ES-I3 (cell line): ENCODE measurements around the gene HUNK.
"Not testable (repeated sequence)": the region's sequence is repeated elsewhere in the genome, so short reads cannot be mapped to it uniquely, and the experiment has no call there.

Source experiments
- H3K36me3 ChIP-seq: 2 replicates; pipeline ENCODE4 v1.6.1; 2013; ENCODE audit warnings: mild to moderate bottlenecking, low read length, control low read depth, moderate library complexity; ENCODE audit not compliant: insufficient read depth
- H3K4me1 ChIP-seq: 2 replicates; pipeline ENCODE4 v1.6.1; 2013; ENCODE audit warnings: mild to moderate bottlenecking, control low read depth, low read length; ENCODE audit not compliant: insufficient read depth
- H3K9ac ChIP-seq: 2 replicates; pipeline ENCODE4 v1.6.1; 2013; ENCODE audit warnings: low read depth, mild to moderate bottlenecking, low read length, moderate library complexity
- H3K9me3 ChIP-seq: 2 replicates; pipeline ENCODE4 v1.6.1; 2013; ENCODE audit warnings: mild to moderate bottlenecking, low read length, moderate library complexity; ENCODE audit not compliant: control insufficient read depth, insufficient read depth

The HUNK gene

GRCh38 chr21:32009263-32009662 lies 136.4 kb downstream of the HUNK start:
- Histone ChIP-seq H3K9ac (no peak overlapping the region), H3K9me3 (peaks cover 2% of the 10 kb centered on the region; the same call in 1 of the 2 replicates), H3K4me1 (no peaks in the 10 kb centered on the region), H3K36me3 (no peaks in the 10 kb centered on the region)

- Histone ChIP-seq H3K4me1 (no peaks in the 10 kb centered on the region), H3K36me3 (no peaks in the 10 kb centered on the region), H3K9me3 (peaks cover 2% of the 10 kb centered on the region; the same call in 1 of the 2 replicates), H3K9ac (no peak overlapping the region)
Measured at GRCh38 chr21:32015461-32016139, 142.8 kb downstream of the HUNK start.

DNA sequence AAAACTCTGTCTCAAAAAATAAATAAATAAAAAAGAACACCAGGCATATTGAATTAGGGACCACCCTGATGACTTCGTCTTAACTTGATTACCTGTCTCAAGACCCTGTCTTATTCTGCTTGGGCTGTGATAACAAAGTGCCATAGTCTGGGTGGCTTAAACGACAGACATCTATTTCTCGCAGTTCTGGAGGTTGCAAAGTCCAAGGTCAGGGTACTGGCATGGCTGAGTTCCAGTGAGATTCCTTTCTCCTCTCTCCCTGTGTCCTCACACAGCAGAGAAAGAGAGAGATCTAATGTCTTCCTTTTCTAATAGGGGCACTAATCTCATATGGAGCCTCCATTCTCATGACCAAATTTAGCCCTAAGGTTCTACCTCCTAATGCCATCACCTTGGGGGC lies 145.6 kb downstream of the HUNK start:
- Histone ChIP-seq H3K9ac (no peak overlapping the region), H3K9me3 (no peaks in the 10 kb centered on the region), H3K4me1 (no peaks in the 10 kb centered on the region), H3K36me3 (no peaks in the 10 kb centered on the region)

GRCh38 chr21:32020564-32020963 lies 147.7 kb downstream of the HUNK start:
- H3K4me1 ChIP-seq: no peaks in the 10 kb centered on the region
- no peaks in the 10 kb centered on the region for H3K9me3 ChIP-seq
- H3K36me3 ChIP-seq: no peaks in the 10 kb centered on the region

GRCh38 chr21:32021319-32021994 lies 148.6 kb downstream of the HUNK start:
- no peaks in the 10 kb centered on the region for H3K36me3 ChIP-seq
- H3K9me3 ChIP-seq: no peaks in the 10 kb centered on the region
- H3K9ac ChIP-seq: no peak overlapping the region

More at GRCh38 chr21:32020564-32020963, 147.7 kb downstream of the HUNK start:
- no peak overlapping the region for H3K9ac ChIP-seq

GRCh38 chr21:32022146-32022545 lies 149.3 kb downstream of the HUNK start:
- Histone ChIP-seq H3K4me1 (no peaks in the 10 kb centered on the region), H3K9me3 (no peaks in the 10 kb centered on the region), H3K36me3 (no peaks in the 10 kb centered on the region), H3K9ac (no peak overlapping the region)

More at GRCh38 chr21:32021319-32021994, 148.6 kb downstream of the HUNK start:
- no peaks in the 10 kb centered on the region for H3K4me1 ChIP-seq

DNA sequence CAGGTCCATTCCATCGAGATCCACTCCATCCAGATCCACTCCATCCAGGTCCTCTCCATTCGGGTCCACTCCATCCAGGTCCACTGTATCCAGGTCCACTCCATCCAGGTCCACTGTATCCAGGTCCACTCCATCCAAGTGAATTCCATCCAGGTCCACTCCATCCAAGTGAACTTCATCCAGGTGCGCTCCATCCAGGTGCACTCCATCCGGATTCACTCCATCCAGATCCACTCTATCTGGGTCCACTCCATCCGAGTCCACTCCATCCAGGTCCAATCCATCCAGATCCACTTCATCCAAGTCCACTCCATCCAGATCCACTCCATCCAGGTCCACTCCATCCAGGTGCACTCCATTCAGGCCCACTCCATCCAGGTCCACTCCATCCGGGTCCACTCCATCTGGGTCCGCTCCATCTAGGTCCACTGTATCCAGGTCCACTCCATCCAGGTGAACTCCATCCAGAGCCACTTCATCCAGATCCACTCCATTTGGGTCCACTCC lies 157.4 kb downstream of the HUNK start:
- H3K9ac ChIP-seq: no peak overlapping the region
- H3K9me3 ChIP-seq: no peaks in the 10 kb centered on the region
- no peaks in the 10 kb centered on the region for H3K36me3 ChIP-seq
- H3K4me1 ChIP-seq: no peaks in the 10 kb centered on the region

- no peak overlapping the region for H3K9ac ChIP-seq
- H3K4me1 ChIP-seq: no peaks in the 10 kb centered on the region
- H3K36me3 ChIP-seq: no peaks in the 10 kb centered on the region
- no peaks in the 10 kb centered on the region for H3K9me3 ChIP-seq
Measured at GRCh38 chr21:32034850-32035249, 162.0 kb downstream of the HUNK start.

DNA sequence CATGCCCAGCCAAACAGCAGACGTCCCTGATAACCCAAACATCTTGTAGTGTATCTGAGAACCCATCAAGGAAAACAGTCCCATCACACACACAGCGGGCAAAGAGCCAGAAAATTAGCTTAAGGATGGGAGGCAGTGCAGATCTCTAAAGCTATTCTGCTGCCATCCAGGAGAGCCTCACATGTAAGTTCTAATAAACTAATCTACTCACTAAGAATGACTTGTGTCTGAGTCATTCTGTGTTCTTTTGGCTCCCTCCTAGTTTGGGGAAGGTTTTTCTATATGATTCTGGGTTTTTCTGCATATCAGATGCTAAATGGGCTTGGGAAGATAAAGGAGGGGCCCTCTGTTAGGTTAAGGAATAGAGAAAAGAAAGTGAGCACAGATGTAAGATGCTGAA lies 162.8 kb downstream of the HUNK start:
- no peaks in the 10 kb centered on the region for H3K9me3 ChIP-seq
- no peaks in the 10 kb centered on the region for H3K36me3 ChIP-seq
- no peaks in the 10 kb centered on the region for H3K4me1 ChIP-seq
- no peak overlapping the region for H3K9ac ChIP-seq

DNA sequence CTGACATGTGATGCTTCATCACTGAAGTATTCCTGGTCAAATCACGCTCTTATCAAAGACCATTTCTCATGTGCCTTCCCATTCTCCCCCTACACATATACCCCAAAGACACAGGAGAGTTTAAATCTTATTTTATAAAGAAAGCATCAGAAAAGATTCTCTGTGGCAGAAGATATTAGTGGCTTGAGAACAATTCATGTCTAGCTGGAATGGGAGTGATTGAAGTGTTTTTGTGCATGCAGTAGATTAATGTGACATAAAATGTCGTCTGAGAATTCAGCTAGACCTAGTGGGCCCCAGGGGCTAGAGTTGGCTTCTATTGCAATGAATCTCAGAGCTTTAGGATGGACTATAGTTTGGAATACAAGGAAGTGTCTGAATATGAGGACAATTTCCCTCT lies 163.9 kb downstream of the HUNK start:
- Histone ChIP-seq H3K36me3 (no peaks in the 10 kb centered on the region), H3K9me3 (no peaks in the 10 kb centered on the region), H3K9ac (no peak overlapping the region), H3K4me1 (no peaks in the 10 kb centered on the region)

DNA sequence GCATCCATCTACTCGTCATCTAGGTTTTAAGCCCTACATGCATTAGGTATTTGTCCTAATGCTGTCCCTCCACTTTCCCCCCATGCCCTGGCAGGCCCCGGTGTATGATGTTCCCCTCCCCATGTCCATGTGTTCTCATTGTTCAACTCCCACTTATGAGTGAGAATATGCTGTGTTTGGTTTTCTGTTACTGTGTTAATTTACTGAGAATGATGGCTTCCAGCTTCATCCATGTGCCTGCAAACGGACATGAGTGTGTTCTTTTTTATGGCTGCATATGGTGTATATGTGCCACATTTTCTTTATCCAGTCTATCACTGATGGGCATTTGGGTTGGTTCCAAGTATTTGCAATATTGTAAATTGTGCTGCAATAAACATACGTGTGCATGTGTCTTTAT lies 165.9 kb downstream of the HUNK start:
- not testable (repeated sequence) for H3K9ac ChIP-seq, H3K4me1 ChIP-seq, H3K9me3 ChIP-seq, H3K36me3 ChIP-seq

GRCh38 chr21:32043458-32043857 lies 170.6 kb downstream of the HUNK start:
- no peak overlapping the region for H3K9ac ChIP-seq
- H3K9me3 ChIP-seq: no peaks in the 10 kb centered on the region
- no peaks in the 10 kb centered on the region for H3K36me3 ChIP-seq
- H3K4me1 ChIP-seq: no peaks in the 10 kb centered on the region

- H3K36me3 ChIP-seq: no peaks in the 10 kb centered on the region
- H3K9me3 ChIP-seq: no peaks in the 10 kb centered on the region
- no peak overlapping the region for H3K9ac ChIP-seq
- H3K4me1 ChIP-seq: no peaks in the 10 kb centered on the region
Measured at GRCh38 chr21:32044205-32045180, 171.7 kb downstream of the HUNK start.

DNA sequence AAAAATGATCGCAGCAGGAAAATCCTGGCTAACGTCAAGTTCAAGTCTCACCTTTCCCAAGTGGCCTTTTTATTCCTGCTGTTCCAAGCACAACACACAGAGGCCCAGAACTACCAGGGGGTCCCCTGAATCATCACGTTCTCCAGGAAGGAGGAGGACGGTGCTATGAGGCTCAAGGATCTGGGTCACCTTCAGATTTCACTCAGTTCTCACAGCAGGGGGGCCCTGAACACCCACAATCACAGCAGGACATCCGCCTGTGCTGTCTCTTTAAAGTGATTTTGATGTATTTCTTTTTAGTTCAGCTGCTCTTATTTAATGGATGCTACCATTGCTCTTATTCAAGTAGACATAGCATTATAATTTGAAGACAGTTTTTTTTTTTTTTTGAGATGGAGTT lies 173.4 kb downstream of the HUNK start:
- H3K36me3 ChIP-seq: no peaks in the 10 kb centered on the region
- no peak overlapping the region for H3K9ac ChIP-seq
- H3K9me3 ChIP-seq: no peaks in the 10 kb centered on the region
- H3K4me1 ChIP-seq: no peaks in the 10 kb centered on the region
